ENCODE results near the gene TRIM8. TPM values are rescaled to one million over a fixed set of nuclear protein-coding genes. Genes with fewer than 3 reads are reported as not detected.
A peak's percentile ranks its signal among the peaks of the same experiment; 100 is the strongest.
"Not testable (repeated sequence)": the region's sequence is repeated elsewhere in the genome, so short reads cannot be mapped to it uniquely, and the experiment has no call there.

Gene TRIM8
- total RNA-seq, 1 donor from 2014 or later, result 49.2 TPM

DNA sequence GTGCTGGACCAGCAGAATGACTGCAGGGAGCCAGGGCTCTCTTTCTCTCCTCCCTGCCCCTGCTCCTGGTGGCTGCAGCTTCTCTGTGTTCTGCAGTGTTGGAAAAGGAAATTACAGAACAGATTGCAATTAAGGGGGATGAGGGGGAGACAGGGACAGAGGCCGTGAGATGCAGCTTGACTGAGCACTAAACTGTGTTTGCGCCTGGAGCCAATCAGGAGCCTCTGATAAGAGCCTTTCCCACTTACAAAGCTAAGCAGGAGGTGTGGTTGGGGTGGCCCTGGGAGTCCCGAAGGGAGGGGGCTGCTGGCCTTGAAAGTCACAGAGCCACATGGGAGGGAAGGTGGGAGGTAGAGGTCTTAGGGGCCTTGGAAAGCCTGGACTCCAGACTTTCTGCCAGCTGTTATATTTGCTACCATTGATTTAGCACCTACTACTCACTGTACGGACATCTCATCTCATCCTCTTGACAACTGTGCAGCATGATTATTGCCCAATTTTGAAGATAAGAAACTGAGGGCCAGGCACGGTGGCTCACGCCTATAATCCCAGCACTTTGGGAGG is 26.7 kb downstream of the TRIM8 start:
- no peak for DNase-seq

DNA sequence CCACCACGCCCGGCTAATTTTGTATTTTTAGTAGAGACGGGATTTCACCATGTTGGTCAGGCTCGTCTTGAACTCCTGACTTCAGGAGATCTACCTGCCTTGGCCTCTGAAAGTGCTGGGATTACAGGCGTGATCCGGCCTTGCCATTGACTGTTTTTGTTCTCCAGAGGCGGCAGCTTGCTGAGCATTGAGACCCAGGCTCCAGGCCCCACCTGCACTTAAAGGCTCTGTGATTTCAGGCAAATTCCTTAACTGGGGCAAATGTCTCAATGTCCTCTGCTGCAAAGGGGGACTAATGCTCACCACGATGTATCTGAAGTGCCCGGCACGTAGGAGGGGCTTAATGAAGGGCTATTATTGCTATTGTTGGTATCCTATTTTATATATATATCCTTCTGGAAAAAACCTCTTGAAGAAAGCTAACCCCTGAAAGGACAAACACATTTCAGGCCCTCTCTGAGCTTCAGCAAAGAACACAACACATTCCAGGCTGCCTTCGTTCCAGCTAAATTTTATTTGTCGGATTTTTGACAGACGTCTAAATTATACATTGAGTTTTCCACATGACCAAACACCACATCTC is 29.0 kb downstream of the TRIM8 start:
- no peak for DNase-seq

DNA sequence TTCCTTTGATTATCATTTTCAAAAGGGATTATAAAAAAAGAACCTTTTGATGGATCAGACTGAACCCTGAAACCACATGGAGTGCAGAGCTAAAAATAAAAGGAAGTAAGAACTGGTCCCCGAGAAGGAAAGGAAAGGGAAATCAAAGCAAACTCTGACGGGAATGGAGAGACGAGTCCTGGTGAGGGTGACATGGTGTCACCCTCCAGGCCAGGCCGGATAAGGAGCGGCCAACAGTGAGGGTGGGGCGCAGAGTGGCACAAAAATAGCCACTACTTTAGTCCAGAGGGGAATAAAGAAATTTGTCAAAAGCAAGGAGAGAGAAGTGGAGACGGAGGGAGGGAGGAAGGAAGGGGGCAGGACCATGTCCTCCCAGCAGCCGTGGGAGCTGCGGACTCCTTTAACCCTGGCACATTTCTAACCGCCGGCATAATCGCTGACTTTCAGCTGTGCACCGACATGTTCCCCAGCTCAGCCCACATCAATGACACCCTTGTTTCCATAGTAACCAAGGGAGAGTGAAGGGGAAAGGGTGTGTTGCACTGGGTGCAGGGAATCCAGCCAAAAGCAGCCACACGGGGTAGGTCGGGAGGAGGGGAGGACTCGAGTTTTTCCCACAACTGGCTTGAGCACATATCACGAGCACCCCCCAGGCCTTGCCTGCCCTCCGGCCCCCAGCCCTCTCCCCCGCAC is 29.7 kb downstream of the TRIM8 start:
- peak; percentile 64 for DNase-seq

DNA sequence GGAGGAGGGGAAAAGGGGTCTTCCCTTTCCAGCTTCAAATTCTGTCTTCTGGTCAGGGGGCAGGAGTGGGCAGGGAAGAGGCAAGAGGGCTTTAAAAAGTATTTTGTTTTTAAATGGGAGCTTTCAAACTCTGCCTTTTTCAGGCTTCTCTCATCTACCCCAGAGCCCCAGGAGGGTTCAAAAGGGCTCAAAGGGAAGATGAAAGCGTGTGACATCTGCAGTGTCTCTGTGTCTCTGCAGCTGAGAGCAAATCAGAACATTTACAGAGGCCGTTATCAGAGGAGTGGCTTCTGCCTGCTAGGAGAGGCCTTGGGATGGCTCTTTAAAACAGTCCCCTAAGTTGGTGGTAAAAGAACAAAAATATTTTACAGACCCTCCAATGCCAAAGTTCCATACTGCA is 30.3 kb downstream of the TRIM8 start:
- DNase-seq, result no peak

DNA sequence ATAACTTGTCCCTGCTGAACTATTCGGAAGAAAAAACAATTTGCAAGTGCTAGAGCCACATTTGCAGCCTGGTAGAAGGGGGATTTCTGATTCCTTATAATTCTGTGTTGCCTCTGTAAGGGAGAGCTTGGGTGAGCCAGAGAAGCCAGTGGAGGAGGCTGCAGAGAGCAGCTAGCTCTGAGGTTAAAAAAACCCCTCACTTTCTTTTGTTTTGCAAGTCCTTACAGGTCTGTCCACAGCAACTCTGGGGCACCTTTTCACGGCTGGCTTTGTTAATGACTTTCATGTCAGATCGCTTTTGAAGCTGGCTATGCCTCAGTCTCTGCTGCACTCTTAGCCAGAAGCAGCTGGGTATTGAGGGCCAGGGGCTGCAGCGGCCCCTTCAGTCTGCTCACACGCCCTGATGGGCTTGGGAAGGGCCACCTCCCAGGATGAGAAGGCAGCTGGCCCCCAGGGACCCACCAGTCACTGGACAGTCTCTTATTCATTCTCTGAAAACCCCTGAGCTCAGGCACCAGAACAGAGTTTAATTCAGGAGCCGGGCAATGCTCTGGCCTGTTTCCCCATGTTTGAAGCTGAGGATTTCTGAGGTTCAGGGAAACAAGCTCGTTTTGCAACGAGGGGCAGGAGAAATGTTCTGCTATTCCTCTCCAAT is 30.9 kb downstream of the TRIM8 start:
- DNase-seq, result no peak

DNA sequence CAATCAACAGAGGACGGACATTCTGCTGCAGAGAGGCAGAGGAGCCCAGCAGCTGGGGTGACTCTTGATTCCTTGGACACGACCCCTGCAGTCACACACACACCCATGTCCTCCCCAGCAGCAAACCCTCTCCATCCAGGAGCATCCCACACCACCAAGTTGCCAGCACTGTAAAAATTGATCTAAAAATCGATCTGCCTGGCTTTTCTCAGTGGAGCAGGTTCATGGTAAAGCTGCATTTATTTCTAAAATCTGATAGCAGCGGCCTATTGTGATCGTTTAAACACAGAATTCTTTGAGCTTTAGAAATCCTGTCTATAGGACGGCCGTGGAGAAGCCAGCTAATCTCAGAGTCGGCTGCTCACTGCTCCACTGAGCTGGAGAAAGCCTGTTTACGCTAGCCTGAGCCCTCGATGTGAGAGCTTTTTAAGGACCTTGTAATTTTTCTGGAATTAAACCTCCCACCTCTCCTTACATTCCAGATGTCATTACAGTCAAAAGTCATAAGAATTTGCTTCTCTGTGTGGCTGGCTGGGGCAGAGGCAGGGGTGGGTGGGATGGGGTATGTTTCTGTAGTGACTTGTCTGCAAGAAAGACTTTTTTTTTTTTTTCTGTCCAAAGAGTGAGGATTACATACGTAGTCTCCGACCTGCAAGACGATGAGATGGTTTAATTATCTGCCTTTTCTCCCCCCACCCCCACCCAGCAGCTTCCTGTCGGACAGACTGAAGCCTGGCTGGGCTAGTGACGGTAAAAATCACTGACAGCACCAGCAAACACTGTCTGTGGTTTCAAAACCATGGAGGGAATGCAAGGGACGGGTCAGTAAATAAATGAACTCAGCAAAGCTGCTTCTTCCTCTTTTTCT is 31.6 kb downstream of the TRIM8 start:
- no peak for DNase-seq

DNA sequence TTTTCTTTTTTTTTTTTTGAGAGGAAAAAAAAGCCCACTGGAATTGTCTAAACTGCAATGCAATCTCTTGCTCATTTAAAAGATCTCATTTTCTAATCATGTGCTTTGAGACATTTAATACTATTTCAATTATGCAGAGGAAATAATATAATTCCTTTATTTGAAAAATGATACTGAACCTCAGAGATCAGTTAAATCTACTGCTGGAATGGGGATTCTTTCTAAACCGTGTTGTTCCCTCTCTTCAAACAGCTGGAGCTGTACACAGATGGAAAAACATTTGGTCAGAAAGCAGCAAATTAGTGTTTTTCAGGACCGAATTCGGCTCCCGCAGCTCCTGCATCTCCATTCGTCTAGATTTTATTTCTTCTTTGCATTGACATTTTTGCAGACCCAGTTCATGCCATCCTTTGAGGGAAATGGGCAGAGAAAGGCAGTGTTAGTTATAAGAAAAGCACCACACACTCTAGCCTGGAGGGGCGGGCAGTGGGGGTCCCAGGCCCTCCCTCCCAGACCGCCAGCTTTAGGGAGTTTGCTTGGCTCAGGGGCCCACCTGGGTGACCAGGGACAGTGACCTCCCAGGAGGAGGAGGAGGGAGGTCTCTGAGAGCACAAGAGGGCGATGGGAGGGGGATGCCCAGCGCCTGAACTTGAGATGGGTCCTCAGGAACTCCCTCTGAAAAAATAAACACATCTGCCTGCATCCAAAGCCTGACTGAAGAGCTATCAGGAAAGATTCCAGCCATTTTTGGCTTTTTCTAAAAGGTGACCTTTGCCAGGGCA is 32.4 kb downstream of the TRIM8 start:
- no peak for DNase-seq

DNA sequence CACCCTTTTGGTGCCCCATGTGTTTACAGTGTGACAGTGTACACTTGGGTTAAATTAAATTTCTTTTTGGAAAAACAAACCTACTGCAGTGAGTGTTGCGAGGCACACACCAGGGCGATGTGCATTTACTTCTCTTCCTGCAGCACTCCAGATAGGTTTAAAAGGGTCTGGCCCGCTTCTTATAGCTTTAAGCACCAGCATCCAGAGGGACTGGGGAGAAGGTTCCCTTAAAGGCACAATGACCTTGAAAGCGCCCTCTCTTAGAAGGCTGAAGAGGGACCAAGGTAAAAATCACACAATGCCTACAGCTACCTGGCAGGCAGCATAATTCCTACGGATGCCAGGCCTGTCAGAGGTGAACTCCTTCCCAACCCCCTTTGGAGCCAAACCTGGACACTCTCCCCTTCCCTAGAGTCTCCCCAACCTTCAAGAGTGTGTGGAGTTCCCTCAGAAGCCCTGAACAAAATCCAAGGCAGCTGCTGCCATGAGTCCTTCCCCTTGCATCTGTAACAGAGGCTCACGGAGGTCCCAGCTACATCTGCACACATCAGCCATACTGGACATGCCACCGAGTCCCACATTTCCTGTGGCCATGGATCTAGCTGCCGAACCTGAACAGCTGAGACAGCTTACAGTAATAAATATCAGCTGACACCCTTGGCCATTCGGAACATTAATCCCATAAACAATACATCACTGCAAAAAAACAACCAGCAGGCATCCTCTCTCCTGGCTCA is 33.2 kb downstream of the TRIM8 start:
- no peak for DNase-seq

DNA sequence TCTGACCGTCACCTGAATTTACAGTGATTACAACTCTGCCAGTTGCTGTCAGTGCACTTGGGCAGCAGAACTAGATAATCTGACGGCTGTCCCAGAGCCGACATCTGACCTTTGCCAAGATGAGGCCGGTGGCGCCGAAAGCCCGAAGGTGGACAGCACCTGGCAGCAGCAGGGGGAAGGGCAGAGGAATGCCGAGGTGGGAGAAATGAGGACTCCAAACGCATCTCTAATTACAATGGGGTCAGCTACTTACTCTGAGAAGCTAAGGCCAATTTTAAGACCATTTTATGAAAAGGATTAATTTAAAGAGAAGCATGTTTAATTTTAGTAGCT is 33.8 kb downstream of the TRIM8 start:
- no peak for DNase-seq

DNA sequence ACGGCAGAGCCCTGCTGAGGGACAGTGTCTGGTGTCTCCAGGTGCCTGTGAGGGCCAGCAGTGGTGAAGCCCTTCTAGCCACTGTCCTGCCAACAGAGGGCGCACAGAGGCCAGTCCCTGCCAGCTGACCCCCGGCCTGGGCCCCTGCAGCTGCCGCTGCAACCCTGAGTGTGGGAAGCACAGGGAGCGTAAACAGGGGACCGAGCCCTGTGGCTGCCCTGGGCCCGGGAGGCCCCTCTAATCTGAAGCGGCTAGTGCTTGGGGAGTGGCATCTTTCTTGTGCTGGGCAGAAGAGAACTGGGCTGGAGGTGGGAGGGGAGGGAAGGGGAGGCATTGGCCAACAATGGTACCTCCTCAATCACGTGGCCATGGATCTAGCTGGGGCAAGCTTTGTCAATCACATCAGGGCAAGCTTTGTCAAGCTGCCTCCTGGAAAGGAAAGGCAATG is 34.6 kb downstream of the TRIM8 start:
- DNase-seq, result no peak

DNA sequence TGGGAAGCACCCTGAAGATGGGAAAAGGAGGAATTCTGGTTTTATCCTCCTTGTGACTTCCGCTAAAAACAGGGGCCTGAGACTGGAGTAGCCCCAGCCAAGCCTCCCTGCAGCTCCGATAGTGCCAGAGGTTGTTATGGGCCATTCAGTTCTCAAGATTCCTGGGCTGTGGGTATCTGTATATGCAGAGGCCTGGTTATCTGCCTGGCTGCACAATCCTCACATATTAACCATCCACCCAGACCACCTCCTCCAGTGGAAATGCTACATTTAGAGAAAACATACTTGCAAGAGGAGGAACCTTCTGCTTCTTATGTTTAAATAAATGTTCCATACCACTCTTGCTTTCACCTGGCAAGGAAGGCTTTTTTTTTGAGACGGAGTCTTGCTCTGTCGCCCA is 35.3 kb downstream of the TRIM8 start:
- no peak for DNase-seq

DNA sequence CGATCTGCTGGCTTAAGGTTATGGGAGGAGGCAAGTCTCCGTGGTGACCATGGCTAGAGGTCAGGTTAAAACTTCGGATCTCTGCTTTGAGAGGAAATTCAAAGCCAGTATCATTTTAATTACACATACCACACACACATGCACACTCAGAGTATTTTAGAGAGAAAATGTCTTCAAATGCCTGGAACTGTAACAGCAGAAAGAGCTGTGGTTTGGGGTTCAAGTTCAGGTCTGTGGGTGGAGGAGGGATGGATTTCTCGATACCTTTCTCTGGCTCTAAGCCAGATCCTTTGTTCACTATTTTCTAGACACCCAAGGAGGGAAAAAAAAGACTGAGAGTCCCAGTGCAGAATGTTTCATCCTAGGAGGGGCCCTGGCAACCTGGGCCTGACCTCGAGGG is 37.4 kb downstream of the TRIM8 start:
- no peak for DNase-seq

DNA sequence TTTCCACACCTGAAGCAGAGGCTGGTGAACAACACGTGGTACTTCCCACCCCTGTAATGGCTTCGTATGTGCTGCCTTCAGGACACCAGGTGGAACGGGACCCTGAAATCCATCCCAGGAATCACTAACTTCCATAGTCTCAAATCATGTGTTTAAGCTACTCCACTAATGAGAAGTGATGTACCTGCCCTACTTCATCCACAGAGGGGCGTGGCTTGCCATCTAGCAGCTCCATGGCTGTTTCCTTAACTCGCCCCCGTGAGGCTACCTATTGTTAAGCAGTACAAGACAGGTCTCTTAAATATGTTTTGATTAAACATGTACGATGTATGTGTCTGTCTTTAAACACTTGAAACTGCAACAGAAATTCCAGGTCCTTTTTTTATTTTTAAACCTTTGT is 38.1 kb downstream of the TRIM8 start:
- no peak for DNase-seq

DNA sequence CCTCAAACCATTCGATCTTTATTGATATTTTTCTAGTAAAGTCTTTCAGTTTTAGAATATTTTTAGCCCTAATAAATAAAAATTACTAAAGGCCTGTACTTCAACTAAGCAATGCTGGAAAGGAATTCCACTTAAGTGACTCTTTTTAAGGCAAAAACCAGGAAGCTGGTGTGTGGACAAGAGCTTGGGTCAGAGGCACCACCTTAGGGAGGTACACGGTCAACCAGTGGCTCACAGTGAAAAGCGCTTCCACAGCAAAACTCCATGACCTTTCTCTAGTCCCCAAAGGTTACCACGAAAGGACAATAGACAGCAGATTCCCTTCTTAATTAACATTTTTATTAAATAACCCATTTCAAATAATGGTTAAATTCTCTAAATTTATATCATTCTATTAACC is 38.7 kb downstream of the TRIM8 start:
- DNase-seq, result no peak

DNA sequence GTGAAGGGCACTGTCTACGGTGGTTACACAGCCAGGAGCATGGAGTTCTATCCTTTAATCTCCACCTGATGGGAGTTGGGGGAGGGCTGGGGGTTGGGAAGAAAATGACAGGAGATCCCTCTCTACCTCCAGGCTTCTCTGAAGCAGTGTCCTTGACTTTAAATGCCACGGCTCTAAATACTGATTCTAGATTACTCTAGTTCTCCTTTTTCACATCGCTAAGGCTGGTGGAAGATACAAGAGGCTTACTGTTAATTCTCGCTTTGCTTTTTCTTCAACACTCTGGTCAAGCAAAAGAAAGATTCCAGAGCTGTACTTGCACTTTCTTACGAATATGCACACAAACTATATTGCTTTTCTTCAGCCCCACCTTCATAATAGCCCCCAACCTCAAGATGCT is 39.5 kb downstream of the TRIM8 start:
- no peak for DNase-seq

DNA sequence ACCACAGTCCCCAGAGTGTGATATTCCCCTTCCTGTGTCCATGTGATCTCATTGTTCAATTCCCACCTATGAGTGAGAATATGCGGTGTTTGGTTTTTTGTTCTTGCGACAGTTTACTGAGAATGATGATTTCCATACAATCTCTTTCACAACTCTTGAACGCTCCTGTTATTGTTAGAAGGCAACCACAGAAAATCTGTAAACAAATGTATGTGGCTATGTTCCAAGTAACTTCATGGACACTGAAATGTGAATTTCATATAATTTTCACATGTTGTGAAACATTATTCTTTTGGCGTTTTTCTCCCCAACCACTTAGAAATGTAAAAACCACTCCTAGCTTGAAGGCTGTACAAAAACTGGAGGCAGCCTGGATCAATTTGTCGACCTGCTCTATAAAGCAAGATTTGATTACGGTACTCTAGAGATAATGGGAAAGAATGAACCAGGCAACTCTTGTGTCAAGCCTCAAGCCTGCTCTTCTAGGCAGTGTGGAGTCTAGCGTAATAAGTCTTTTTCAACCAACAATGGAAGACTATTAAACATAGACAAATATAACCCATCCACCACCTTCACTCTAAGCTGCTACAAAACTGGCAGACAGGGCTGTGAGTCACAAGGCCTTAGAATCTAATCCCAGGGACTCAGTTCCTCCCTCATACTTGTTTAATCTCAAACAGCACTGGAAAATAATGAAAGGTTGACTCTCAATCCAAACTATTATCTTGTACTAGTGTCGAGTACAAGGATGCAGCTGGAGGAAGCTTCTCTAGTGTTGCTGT is 47.2 kb downstream of the TRIM8 start:
- DNase-seq, result no peak

DNA sequence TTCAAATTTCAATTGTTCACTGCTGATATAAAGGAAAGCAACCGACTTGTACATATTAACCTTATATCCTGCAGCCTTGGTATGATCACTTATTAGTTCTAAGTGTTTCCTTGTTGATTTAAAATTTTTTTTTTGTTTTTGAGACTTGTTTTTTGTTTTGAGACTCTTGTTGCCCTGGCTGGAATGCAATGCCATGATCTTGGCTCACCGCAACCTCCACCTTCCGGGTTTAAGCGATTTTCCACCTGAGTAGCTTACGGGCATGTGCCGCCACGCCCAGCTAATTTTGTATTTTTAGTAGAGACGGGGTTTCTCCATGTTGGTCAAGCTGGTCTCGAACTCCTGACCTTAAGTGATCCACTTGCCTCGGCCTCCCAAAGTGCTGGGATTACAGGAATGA is 51.1 kb downstream of the TRIM8 start:
- DNase-seq, result not testable (repeated sequence)

DNA sequence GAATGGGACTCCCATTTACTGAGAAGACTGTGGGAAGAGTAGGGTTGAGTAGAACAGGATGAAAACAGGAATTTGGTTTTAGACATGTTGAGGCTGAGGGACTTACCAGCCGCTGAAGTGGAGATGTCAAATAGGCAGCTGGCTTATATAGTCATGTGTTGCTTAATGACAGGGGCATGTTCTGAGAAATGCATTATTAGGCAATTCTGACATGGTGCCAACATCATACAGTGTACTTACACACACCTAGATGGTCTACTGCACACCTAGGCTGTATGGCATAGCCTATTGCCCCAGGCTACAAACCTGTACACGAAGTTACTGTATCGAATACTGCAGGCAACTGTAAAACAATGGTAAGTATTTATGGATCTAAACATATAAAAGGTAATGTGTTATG is 52.5 kb downstream of the TRIM8 start:
- DNase-seq, result no peak

DNA sequence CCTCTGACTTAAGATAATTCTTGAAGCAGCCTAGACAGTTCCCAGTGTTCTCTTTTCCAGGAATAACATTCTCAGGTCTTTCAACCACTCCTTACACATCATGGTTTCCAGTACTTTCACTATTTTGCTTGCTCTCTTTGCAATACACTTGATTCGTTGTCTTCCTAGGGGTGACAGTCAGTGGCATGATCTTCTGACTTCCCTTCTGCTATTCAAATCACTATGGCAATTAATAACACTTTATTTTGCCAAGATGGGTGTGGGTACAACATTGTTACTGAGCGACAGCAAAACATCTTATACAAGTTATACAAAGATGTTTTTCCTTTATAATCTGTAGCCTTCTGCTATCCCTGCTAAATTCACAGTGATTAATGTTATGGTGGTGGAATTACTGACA is 54.6 kb downstream of the TRIM8 start:
- DNase-seq, result no peak

DNA sequence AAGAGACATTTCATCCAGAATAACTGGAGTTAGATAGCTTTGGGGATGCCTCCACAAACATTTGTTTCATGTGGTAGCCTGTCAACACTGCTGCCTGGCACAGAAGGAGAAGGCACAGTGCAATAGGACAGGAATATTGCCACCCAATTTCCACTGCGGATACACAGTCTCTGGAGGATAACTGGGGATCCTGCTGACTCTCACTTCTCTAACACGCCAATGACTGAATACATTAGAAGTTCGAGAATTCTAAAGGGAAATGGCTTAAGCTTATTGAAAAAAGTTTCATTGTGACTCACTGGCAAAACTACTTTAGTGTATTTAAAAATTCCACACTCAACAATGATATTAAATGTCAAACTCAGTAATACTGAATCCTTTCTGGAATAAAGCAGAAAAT is 57.0 kb downstream of the TRIM8 start:
- no peak for DNase-seq

Data from skin of body (tissue), 2 donors.